ENCODE measurements around the gene TNS3. TPM values are rescaled to one million over a fixed set of nuclear protein-coding genes. Genes with fewer than 3 reads are reported as not detected.

The TNS3 gene
- total and polyA plus RNA-seq, 2 donors (not counting 1 experiment from before 2014, with no cell fraction given), result 11.4 to 77.5 TPM

DNA sequence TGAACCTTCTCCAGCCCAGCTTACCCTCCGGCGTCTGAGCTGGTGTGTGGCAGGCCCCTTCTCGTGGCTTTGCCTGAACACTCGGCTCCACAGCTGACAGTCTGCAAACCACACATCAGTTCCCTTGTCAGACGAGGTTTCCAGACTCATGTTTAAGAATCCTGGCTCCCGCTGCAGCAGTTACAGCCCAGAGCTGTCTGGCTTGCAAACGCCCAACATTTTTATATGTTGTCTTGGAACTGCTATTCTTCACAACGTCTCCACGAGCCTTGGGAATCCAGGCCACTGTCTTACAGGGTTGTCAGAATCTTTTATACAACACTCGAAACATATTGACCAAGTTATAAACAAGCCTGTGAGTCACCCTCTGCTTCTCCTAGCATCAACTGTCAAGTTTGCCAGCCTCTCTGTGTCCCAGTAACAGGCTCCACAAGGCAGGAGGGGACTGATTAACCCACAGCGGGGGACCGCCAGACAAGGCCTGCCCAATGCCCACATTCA, 68.1 kb downstream of the TNS3 start:
- Histone ChIP-seq H3K9ac (ENCODE audit: low read length) (no peak overlapping the region), H4K20me1 (ENCODE audit: control insufficient read depth, insufficient read depth, low read length, poor library complexity, severe bottlenecking) (peaks cover 4% of the 10 kb centered on the region), H3K27me3 (replicated peaks in 1 of 4; ENCODE audit: control extremely low read depth in 1 of 4, control insufficient read depth in 3 of 4, insufficient read depth in 4 of 4, low read length in 3 of 4) (no peaks in the 10 kb centered on the region), H3K9me3 (ENCODE audit: control extremely low read depth in 1 of 3, control insufficient read depth in 2 of 3, insufficient read depth in 1 of 3, low read length in 2 of 3) (peaks cover 0 to 9% (median 0%) of the 10 kb centered on the region in 3 donors), H3K4me3 (ENCODE audit: control extremely low read depth in 1 of 5, extremely low read depth in 1 of 5, insufficient read depth in 1 of 5, low read depth in 2 of 5, low read length in 4 of 5) (no peak overlapping the region), H3K36me3 (replicated peaks in 1 of 2; ENCODE audit: control extremely low read depth in 1 of 2, control insufficient read depth in 1 of 2, extremely low read depth in 1 of 2, insufficient read depth in 2 of 2, low read length in 1 of 2) (peaks cover 0 to 6% of the 10 kb centered on the region in 2 experiments), H3K79me2 (ENCODE audit: control insufficient read depth, insufficient read depth, low read length) (peaks cover 24% of the 10 kb centered on the region), H3K27ac (ENCODE audit: low read length in 2 of 2) (no peak overlapping the region), H2AFZ (ENCODE audit: insufficient read depth, low read depth, low read length, poor library complexity, severe bottlenecking) (no peak overlapping the region), H3K4me1 (ENCODE audit: control insufficient read depth in 2 of 2, insufficient read depth in 2 of 2, low read length in 2 of 2) (no peaks in the 10 kb centered on the region), H3K4me2 (replicated peaks; ENCODE audit: low read depth, low read length, poor library complexity, severe bottlenecking) (no peak overlapping the region)
- no peak for TF ChIP-seq EZH2 (IDR thresholded peaks at IDR 0.05; ENCODE audit: borderline replicate concordance, insufficient read depth, low read depth, low read length, poor library complexity, severe bottlenecking)
- TF ChIP-seq, protein P1, sequence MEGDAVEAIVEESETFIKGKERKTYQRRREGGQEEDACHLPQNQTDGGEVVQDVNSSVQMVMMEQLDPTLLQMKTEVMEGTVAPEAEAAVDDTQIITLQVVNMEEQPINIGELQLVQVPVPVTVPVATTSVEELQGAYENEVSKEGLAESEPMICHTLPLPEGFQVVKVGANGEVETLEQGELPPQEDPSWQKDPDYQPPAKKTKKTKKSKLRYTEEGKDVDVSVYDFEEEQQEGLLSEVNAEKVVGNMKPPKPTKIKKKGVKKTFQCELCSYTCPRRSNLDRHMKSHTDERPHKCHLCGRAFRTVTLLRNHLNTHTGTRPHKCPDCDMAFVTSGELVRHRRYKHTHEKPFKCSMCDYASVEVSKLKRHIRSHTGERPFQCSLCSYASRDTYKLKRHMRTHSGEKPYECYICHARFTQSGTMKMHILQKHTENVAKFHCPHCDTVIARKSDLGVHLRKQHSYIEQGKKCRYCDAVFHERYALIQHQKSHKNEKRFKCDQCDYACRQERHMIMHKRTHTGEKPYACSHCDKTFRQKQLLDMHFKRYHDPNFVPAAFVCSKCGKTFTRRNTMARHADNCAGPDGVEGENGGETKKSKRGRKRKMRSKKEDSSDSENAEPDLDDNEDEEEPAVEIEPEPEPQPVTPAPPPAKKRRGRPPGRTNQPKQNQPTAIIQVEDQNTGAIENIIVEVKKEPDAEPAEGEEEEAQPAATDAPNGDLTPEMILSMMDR (IDR thresholded peaks at IDR 0.05), result no peak
- no peak for DNase-seq
- H3K27me3 Mint-ChIP-seq, result no peaks in the 10 kb centered on the region
- H3K9me3 Mint-ChIP-seq (ENCODE audit: insufficient read depth), result no peaks in the 10 kb centered on the region
- ATAC-seq (ENCODE audit: low read depth), result no peak
- ChIA-PET POLR2A (no interaction called here), CTCF (interaction anchor here (0.6 to 1.2 kb wide), 2 partner anchors 30 to 71 kb away, joined by 3 read pairs; no protein-coding TSS in a partner anchor)
- intact Hi-C loops (cut with micrococcal nuclease), result no loop called here
- 50% methylated on average over 11 of the region's 12 CpGs for WGBS (ENCODE audit: insufficient coverage)
- no peak overlapping the region for H3K4me3 Mint-ChIP-seq
- no peak overlapping the region for H3K27ac Mint-ChIP-seq
- H3K4me1 Mint-ChIP-seq, result peaks cover 15% of the 10 kb centered on the region

DNA sequence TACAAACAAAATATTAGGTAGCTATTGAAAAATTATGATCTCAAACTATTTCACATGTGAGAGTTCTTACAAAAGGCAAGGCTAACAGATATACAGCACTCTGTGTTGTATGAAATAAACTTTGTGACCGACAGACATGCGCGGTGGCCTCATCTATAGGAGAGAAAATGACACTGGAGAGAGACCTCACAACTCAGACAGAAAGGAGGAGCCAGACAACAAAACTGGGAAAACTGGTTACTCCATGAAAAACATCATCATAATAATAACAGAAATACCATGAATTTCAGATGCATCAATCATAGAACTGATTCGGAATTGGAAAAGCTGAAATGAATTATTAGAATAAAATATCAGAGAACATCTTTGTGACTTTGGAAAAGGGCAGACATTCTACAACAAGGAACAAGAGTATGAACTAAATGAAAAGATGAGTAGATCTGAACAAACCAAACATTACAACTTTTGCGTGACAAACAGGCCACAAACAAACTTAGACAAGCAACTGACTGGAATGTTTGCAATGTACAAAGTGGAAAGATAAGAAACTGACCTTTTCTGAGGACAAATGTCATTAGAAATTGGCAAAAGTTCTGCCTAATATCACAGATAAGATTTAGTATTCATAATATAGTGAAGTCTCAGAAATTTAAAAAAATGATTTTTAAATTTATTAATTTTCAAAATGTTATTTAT, 69.3 kb downstream of the TNS3 start:
- no CpG with 5 or more reads among the region's 5 CpGs for WGBS (ENCODE audit: insufficient coverage)
- CTCF ChIA-PET, result interaction anchor here (1.1 to 1.2 kb wide), 3 partner anchors 70 to 307 kb away, joined by 3 read pairs; no protein-coding TSS in a partner anchor
- H3K27me3 Mint-ChIP-seq, result no peaks in the 10 kb centered on the region
- TF ChIP-seq, protein P1 (IDR thresholded peaks at IDR 0.05), result no peak
- TF ChIP-seq EZH2 (IDR thresholded peaks at IDR 0.05; ENCODE audit: borderline replicate concordance, insufficient read depth, low read depth, low read length, poor library complexity, severe bottlenecking), result no peak
- POLR2A ChIA-PET, result no interaction called here
- no peaks in the 10 kb centered on the region for H3K9me3 Mint-ChIP-seq (ENCODE audit: insufficient read depth)
- H3K4me1 Mint-ChIP-seq, result peaks cover 8% of the 10 kb centered on the region
- no peak overlapping the region for H3K4me3 Mint-ChIP-seq
- Histone ChIP-seq H3K4me2 (replicated peaks; ENCODE audit: low read depth, low read length, poor library complexity, severe bottlenecking) (no peak overlapping the region), H3K4me1 (ENCODE audit: control insufficient read depth in 2 of 2, insufficient read depth in 2 of 2, low read length in 2 of 2) (no peaks in the 10 kb centered on the region), H3K36me3 (replicated peaks in 1 of 2; ENCODE audit: control extremely low read depth in 1 of 2, control insufficient read depth in 1 of 2, extremely low read depth in 1 of 2, insufficient read depth in 2 of 2, low read length in 1 of 2) (peaks cover 0 to 4% of the 10 kb centered on the region in 2 experiments), H2AFZ (ENCODE audit: insufficient read depth, low read depth, low read length, poor library complexity, severe bottlenecking) (no peak overlapping the region), H3K9me3 (ENCODE audit: control extremely low read depth in 1 of 3, control insufficient read depth in 2 of 3, insufficient read depth in 1 of 3, low read length in 2 of 3) (peaks cover 0 to 14% (median 0%) of the 10 kb centered on the region in 3 donors), H3K27me3 (replicated peaks in 1 of 4; ENCODE audit: control extremely low read depth in 1 of 4, control insufficient read depth in 3 of 4, insufficient read depth in 4 of 4, low read length in 3 of 4) (no peaks in the 10 kb centered on the region), H3K79me2 (ENCODE audit: control insufficient read depth, insufficient read depth, low read length) (peaks cover 19% of the 10 kb centered on the region), H4K20me1 (ENCODE audit: control insufficient read depth, insufficient read depth, low read length, poor library complexity, severe bottlenecking) (peaks cover 4% of the 10 kb centered on the region), H3K4me3 (ENCODE audit: control extremely low read depth in 1 of 5, extremely low read depth in 1 of 5, insufficient read depth in 1 of 5, low read depth in 2 of 5, low read length in 4 of 5) (no peak overlapping the region), H3K9ac (ENCODE audit: low read length) (no peak overlapping the region), H3K27ac (ENCODE audit: low read length in 2 of 2) (no peak overlapping the region)
- H3K27ac Mint-ChIP-seq, result no peak overlapping the region
- intact Hi-C loops (cut with micrococcal nuclease), result no loop called here
- DNase-seq (no peak), ATAC-seq (ENCODE audit: low read depth) (no peak)

All from B cell (primary cell).